NCI-H2227 treated with DMSO at 0.1 percent for 48 hours (cell line): ENCODE data around the gene PHACTR1.

Experiments
- DNase-seq: peaks from one replicate; lab custom pipeline; 2025; lab: John Stamatoyannopoulos, UW

PHACTR1 gene

GRCh38 chr6:13191461-13191860, 474.9 kb downstream of the PHACTR1 start:
- no peak for DNase-seq

GRCh38 chr6:13194852-13195251, 478.3 kb downstream of the PHACTR1 start:
- DNase-seq: no peak

GRCh38 chr6:13195803-13196202, 479.2 kb downstream of the PHACTR1 start:
- DNase-seq: no peak

- no peak for DNase-seq
These were observed 481.6 kb downstream of the PHACTR1 start for GRCh38 chr6:13198168-13198567.

GRCh38 chr6:13201336-13201735, 484.8 kb downstream of the PHACTR1 start:
- no peak for DNase-seq

GRCh38 chr6:13203145-13203544, 486.6 kb downstream of the PHACTR1 start:
- DNase-seq: no peak

- DNase-seq: no peak
These were observed 488.5 kb downstream of the PHACTR1 start for GRCh38 chr6:13205106-13205505.

GRCh38 chr6:13212096-13212495, 495.5 kb downstream of the PHACTR1 start:
- no peak for DNase-seq

- no peak for DNase-seq
These were observed 496.0 kb downstream of the PHACTR1 start for GRCh38 chr6:13212538-13212937.

GRCh38 chr6:13215390-13215789, 498.8 kb downstream of the PHACTR1 start:
- no peak for DNase-seq

- DNase-seq: peak; percentile 17
These were observed 499.9 kb downstream of the PHACTR1 start for GRCh38 chr6:13216236-13217014.

GRCh38 chr6:13217206-13217905, 500.8 kb downstream of the PHACTR1 start:
- no peak for DNase-seq

- no peak for DNase-seq
These were observed 503.7 kb downstream of the PHACTR1 start for GRCh38 chr6:13220266-13220665.

GRCh38 chr6:13222048-13222447, 505.5 kb downstream of the PHACTR1 start:
- DNase-seq: no peak

GRCh38 chr6:13226071-13226470, 509.5 kb downstream of the PHACTR1 start:
- no peak for DNase-seq

- DNase-seq: no peak
These were observed 512.0 kb downstream of the PHACTR1 start for GRCh38 chr6:13228264-13229204.

GRCh38 chr6:13229205-13230085, 512.9 kb downstream of the PHACTR1 start:
- DNase-seq: no peak

- DNase-seq: no peak
These were observed 516.5 kb downstream of the PHACTR1 start for GRCh38 chr6:13233106-13233505.

- DNase-seq: no peak
These were observed 517.6 kb downstream of the PHACTR1 start for GRCh38 chr6:13234130-13234529.

GRCh38 chr6:13235339-13235738, 518.8 kb downstream of the PHACTR1 start:
- DNase-seq: no peak

GRCh38 chr6:13237318-13237717, 520.8 kb downstream of the PHACTR1 start:
- no peak for DNase-seq
